ENCODE results near the gene RNF215.

RNF215 gene

GRCh38 chr22:30393885-30394284 lies 6.7 kb upstream of the RNF215 start:
- DNase-seq, result no peak

- no peak for DNase-seq
These were observed 6.1 kb upstream of the RNF215 start for GRCh38 chr22:30393322-30393680.

DNA sequence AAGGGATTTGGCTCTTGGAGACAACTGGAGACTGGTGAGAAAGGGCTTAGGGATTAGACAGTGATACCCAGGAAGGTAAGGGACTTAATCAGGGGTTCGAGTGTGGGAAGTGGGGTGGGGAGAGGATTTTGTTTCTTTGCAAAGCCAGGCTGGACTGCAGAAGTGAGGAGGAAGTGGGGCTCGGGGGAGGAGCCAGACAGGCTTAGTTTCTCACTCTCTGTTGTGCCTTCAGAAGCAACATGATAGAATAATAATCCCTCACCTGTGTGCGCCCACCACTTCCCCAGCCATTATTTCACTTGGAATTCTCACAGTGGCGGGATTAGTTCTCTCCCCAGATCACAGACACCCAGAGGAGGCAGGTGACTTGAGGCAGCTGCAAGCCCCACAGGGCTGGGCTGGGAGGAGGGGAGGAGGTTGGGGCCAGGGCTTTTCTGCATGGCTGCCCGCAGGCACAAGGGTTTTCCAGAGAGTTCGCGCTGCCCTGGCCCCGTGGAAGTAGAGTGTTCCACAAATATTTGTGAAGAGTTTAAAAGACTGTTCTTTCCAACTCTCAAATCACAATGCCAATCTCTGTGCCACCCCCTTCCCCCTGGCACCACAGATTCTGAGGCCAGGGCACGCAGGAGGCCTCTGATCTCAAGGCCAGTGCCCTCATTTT lies 5.6 kb upstream of the RNF215 start:
- no peak for DNase-seq

DNA sequence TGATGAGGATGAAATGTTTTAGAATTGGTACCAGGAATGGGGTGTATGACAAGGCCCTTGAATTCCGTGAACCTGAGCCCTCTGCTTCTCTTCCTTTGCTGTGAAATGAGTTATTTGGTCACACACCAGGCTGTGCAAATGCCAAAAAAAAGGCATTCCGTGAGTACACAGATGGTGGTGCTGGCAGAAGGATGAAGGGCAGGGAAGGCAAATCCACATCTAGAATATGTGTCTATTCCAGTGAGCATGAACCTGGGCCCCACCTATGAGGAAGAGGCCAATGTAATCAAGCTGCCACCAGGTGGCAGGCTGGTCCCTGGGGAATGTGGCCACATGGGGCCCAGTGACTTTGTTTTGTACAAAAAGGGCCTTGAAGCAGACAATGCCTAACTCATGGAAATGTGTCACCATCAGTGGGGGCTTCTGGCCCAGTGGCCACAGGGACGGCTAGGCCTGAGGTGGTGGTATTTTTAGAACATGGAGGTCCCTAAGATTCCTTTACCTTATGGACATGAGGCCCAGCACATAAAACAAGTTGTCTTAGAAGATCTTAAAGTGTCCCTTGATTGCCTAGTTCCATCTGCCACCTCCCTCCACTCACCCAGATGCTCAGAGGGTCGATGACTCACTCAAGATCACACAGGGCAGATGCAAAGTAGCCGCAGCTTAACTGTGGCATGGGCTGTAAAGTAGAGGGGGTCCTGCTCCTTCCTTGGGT lies 3.9 kb upstream of the RNF215 start:
- peak; percentile 51 for DNase-seq

GRCh38 chr22:30386608-30386959 lies 627 bp downstream of the RNF215 start:
- DNase-seq, result no peak

GRCh38 chr22:30385942-30386341 lies 1.3 kb downstream of the RNF215 start:
- DNase-seq, result no peak

- no peak for DNase-seq
These were observed 4.2 kb downstream of the RNF215 start for GRCh38 chr22:30383061-30383460.

DNA sequence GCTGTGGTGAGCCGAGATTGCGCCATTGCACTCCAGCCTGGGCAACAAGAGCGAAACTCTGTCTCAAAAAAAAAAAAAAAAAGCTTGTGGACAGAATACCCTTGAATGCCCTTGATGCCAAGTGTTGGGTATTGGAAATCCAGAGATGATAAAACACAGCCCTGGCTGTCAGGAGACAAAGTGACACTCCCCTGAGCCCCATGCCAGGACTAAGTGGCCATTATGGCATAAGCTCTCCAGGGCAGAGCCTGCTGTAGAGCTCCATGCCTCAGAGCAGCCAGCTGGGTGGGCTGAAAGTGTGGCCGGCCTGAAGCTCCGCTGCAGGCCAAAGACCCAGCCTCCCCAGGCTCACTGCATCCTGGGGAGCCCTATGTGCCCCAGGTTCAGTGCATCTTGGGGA lies 4.9 kb downstream of the RNF215 start:
- DNase-seq, result no peak

- DNase-seq, result no peak
These were observed 5.9 kb downstream of the RNF215 start for GRCh38 chr22:30381264-30381663.

GRCh38 chr22:30380011-30380410 lies 7.2 kb downstream of the RNF215 start:
- DNase-seq, result no peak

GRCh38 chr22:30375312-30375849 lies 11.8 kb downstream of the RNF215 start:
- no peak for DNase-seq

DNA sequence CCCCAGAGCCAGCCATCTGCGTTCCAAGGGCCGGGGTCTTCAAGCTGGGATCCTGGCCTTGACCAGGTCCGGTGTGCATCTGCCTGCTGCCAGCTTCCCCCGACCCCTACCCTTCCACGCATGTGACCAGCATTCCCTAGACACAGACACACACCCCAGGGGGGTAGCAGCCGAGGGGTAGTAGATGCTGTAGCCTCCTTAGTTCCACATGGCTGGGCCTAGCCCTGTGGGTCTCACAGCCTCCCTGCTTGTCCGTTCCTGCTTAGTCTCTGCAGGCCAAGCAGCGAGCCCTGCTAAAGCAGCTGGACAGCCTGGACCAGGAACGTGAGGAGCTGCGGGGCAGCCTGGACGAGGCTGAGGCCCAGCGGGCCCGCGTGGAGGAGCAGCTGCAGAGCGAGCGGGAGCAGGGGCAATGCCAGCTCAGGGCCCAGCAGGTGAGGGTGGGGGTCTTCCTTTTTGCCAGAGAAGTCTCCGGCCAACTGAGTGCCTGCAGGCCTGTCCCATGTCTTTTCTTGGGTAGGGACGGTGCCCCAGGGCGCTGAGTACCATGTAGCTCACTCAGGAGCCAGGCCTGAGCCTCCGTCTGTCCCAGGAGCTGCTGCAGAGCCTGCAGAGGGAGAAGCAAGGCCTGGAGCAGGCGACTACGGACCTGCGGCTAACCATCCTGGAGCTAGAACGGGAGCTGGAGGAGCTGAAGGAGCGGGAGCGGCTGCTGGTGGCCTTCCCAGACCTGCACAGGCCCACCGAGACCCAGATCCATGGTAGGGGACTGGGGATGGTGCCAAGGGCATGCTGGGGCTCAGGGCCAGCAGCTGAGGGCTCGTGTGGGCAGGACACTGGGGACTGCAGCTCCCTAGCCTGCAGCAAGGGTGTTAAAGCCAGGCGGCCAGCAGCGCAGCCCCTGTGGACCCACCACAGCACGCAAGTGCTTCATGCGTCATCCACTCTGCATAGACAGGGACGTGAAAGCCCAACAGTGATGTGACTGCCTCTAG lies 13.6 kb downstream of the RNF215 start:
- DNase-seq, result no peak

DNA sequence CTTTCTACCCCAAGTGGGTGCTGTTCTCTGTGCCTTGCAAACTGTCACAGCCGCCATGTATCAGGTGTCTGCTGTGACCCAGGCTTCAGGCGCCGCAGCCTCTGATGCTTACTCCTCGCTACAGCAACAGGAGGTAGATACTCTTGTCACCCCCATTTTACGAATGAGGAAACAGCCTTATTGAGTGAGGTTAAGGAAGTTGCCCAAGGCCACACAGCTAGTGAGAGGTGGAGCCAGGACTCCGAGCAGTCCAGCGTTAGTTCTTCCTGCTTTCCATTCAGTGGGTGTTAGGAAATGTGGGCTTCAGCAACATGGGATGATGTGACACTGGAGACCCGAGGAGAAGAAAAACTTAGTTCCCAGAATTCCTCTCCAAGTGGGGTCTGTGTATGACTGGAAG lies 14.3 kb downstream of the RNF215 start:
- no peak for DNase-seq

GRCh38 chr22:30371981-30372380 lies 15.2 kb downstream of the RNF215 start:
- DNase-seq, result no peak

DNA sequence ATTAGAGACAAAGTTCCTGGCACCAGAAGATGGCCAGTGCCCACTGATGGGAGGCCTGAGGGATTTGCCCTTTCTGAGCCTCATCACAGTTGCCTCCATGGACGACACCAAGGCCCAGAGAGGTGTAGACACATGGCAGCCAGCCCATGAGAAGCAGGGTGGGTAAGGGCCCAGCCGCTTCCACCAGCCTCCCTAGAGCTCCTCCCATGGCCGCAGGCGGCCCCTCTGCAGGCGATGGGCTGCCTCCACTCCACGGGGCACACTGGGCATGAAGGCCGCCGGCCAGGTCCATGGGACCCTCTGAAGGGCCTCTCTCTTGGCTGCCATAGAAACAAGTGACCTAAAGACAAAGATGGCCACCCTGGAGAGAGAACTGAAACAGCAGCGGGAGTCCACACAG lies 15.9 kb downstream of the RNF215 start:
- DNase-seq, result no peak

GRCh38 chr22:30370641-30371230 lies 16.5 kb downstream of the RNF215 start:
- DNase-seq, result no peak

DNA sequence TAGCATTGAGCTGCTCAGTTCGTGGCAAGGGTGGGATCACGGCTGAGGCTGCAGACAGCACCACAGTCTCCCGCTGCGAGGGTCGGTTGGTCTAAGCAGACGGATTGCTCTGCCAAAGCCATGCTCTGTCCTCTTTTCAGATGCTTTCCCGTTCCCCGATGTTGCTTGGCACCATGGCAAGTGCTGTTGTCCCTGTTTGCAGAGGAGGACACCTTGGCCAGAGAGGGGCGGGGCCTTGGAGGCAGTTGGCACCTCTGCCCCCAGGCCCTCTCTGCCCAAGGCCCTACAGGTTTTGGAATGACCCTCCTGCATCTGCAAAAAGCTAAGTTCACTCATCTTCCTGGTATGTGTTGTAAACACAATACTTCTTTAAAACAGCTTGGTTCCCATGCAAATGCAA lies 18.8 kb downstream of the RNF215 start:
- no peak for DNase-seq

DNA sequence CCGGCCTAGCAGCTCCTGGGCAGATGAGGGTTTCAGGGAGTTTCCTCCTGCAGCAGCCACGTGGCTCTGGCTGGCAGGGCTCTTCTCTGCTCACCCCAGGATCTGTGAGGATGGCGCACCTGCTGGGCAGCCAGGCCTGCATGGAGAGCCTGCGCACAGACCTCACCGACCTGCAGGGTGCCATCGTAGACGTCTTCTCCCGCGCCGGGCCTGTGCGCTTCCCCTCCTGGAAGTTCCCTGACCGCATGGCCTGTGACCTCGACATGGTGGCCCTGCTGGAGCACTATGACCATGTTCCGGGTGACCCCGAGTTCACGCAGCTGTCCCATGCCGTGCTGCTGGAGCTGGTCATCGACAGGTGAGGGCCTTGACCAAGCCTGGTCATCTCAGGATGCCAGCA lies 21.3 kb downstream of the RNF215 start:
- no peak for DNase-seq

DNA sequence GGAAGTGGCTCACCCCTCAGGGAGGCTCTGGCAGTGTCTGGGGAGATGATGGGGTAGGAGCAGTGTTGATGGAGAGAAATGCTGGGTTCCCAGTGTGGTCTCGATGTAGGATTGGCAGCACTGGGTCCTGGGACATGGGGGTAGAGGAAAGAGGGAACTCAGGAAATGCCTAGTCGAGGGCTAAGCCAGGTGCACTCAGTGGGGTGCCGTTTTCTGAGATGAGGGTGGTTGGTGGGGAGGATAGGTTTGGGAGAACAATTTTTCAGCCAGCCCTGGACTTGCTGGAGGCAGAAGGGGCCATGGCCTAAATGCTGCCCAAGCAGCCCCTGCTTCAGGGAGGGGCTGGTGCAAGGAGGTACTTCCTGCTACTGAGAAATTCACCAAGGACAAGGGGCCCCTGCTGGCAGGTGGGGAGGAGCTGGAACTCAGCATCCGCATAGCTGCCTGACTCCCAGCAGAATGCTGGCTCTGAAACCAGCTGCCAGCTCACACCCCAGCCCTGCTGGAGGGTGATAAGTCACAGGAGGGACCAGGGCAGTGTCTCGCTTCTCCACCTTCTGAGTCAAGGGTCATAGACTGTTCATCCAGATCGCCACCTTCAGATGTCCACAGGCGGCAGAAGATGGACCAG lies 24.4 kb downstream of the RNF215 start:
- DNase-seq, result peak; percentile 45

GRCh38 chr22:30361916-30362650 lies 25.1 kb downstream of the RNF215 start:
- no peak for DNase-seq

DNA sequence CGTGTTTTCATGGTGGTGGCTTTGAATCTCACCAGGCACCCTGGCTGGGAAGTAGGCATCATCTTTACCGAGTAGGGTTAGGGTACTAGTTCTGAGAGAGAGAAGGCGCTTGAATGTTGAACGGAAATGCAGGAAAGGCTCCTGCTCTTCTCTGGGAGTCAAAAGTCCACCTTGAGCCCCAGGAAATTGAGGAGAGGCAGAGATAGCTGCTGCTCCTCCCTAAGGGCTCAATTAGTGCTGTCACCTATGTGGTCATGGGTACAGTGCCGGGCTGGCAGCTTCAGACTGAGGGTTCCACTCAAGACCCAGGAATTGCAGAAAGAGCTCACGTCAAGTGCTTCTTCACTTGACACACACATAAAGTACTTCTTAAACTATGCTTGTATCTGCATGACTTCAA lies 28.7 kb downstream of the RNF215 start:
- DNase-seq, result no peak

Data from 8988T (cell line).